IMR-90 (cell line): Measurements from ENCODE around the gene FAM163A. TPM values are rescaled to one million over a fixed set of nuclear protein-coding genes. Genes with fewer than 3 reads are reported as not detected.
A peak's percentile ranks its signal among the peaks of the same experiment; 100 is the strongest.

ENCODE experiments used
- ATAC-seq: fragments of 200-7000 bp; cut with Tn5 transposase; 2 replicates; pipeline ENCODE4 v1.9.1; 2020; ENCODE audit warnings: low read depth, mild to moderate bottlenecking, moderate library complexity
- BruUV-seq: library from RNA; stranded (reverse); fragments of 400-500 nt; replicated peaks from 2 replicates; lab custom pipeline; 2021; lab: Mats Ljungman, UMichigan
- CTCF ChIA-PET: fragments of 300-600 bp; formaldehyde crosslinking; extraction: SDS; loops from one replicate; lab custom pipeline; 2021; ENCODE audit warnings: antibody characterized with exemption; lab: Yijun Ruan, JAX
- POLR2A ChIA-PET: fragments of 300-600 bp; sonication (Branson Sonifier 250); formaldehyde crosslinking; loops from one replicate; lab custom pipeline; 2022; ENCODE audit warnings: antibody characterized with exemption; ENCODE audit not compliant: unreplicated experiment; lab: Charles Lee
- DNase-seq: peaks from one replicate; pipeline ENCODE4 v3.0.0; 2013
- H2AFZ ChIP-seq: replicated peaks from 2 replicates; pipeline ENCODE3; 2013; ENCODE audit warnings: low read length, mild to moderate bottlenecking; ENCODE audit not compliant: poor library complexity
- H2AK5ac ChIP-seq: 2 replicates; pipeline ENCODE4 v1.6.1; 2013; ENCODE audit warnings: low read depth, low read length, inconsistent platforms
- H2AK9ac ChIP-seq: replicated peaks from 2 replicates; pipeline ENCODE3; 2013; ENCODE audit warnings: mild to moderate bottlenecking, low read depth, low read length, moderate library complexity; ENCODE audit not compliant: poor library complexity
- H2BK120ac ChIP-seq: 2 replicates; pipeline ENCODE4 v1.6.1; 2013; ENCODE audit warnings: low read depth, low read length, inconsistent platforms
- H2BK15ac ChIP-seq: 3 replicates; pipeline ENCODE4 v1.6.1; 2013; ENCODE audit warnings: low read depth, low read length, inconsistent platforms
- H2BK20ac ChIP-seq: 2 replicates; pipeline ENCODE4 v1.6.1; 2013; ENCODE audit warnings: low read depth, mild to moderate bottlenecking, inconsistent platforms, low read length, moderate library complexity
- H2BK5ac ChIP-seq: 2 replicates; pipeline ENCODE4 v1.6.1; 2013; ENCODE audit warnings: mild to moderate bottlenecking, low read depth, low read length, inconsistent platforms; ENCODE audit not compliant: poor library complexity, severe bottlenecking
- H3K14ac ChIP-seq: replicated peaks from 2 replicates; pipeline ENCODE4 v1.6.1; 2013; ENCODE audit warnings: low read depth, low read length, inconsistent platforms
- H3K18ac ChIP-seq: 2 replicates; pipeline ENCODE4 v1.6.1; 2013; ENCODE audit warnings: low read depth, low read length, control low read depth
- H3K23ac ChIP-seq: 2 replicates; pipeline ENCODE4 v1.6.1; 2013; ENCODE audit warnings: low read depth, low read length, inconsistent platforms
- H3K27ac ChIP-seq: 2 replicates; pipeline ENCODE4 v1.5.1; 2013; ENCODE audit warnings: mild to moderate bottlenecking, control low read depth, low read length; ENCODE audit not compliant: insufficient read depth
- H3K27me3 ChIP-seq: 2 replicates; pipeline ENCODE4 v1.6.1; 2013; ENCODE audit warnings: low read length; ENCODE audit not compliant: control insufficient read depth, insufficient read depth
- H3K36me3 ChIP-seq: 2 replicates; pipeline ENCODE4 v1.6.1; 2013; ENCODE audit warnings: low read length, mixed read lengths; ENCODE audit not compliant: control insufficient read depth, insufficient read depth
- H3K4ac ChIP-seq: 2 replicates; pipeline ENCODE4 v1.6.1; 2013; ENCODE audit warnings: low read depth, low read length, inconsistent platforms
- H3K4me1 ChIP-seq: 2 replicates; pipeline ENCODE4 v1.6.1; 2013; ENCODE audit warnings: low read length, mixed read lengths; ENCODE audit not compliant: control insufficient read depth, insufficient read depth
- H3K4me2 ChIP-seq: 2 replicates; pipeline ENCODE4 v1.6.1; 2013; ENCODE audit warnings: low read depth, mild to moderate bottlenecking, control low read depth, low read length, moderate library complexity
- H3K4me3 ChIP-seq: 2 replicates; pipeline ENCODE4 v1.5.1; 2013; ENCODE audit warnings: low read depth, mild to moderate bottlenecking, control low read depth, low read length, moderate library complexity; ENCODE audit not compliant: insufficient read depth
- H3K56ac ChIP-seq: 2 replicates; pipeline ENCODE4 v1.6.1; 2013; ENCODE audit warnings: low read length, inconsistent platforms; ENCODE audit not compliant: insufficient read depth; ENCODE audit errors: extremely low read depth
- H3K79me1 ChIP-seq, 2 experiments: 2 replicates each; pipeline ENCODE4 v1.6.1; 2013; ENCODE audit warnings: low read length in 2 of 2, inconsistent platforms in 1 of 2, low read depth in 1 of 2
- H3K9ac ChIP-seq: 2 replicates; pipeline ENCODE4 v1.6.1; 2013; ENCODE audit warnings: low read depth, low read length, control low read depth
- H3K9me1 ChIP-seq: 2 replicates; pipeline ENCODE4 v1.6.1; 2013; ENCODE audit warnings: low read length, inconsistent platforms; ENCODE audit not compliant: insufficient read depth
- H3K9me3 ChIP-seq: 2 replicates; pipeline ENCODE4 v1.6.1; 2013; ENCODE audit warnings: low read length; ENCODE audit not compliant: control insufficient read depth, insufficient read depth
- H4K20me1 ChIP-seq: 2 replicates; pipeline ENCODE4 v1.6.1; 2013; ENCODE audit warnings: low read length, inconsistent platforms; ENCODE audit not compliant: insufficient read depth
- H4K5ac ChIP-seq: 2 replicates; pipeline ENCODE4 v1.6.1; 2013; ENCODE audit warnings: mild to moderate bottlenecking, low read depth, low read length, control low read depth
- H4K8ac ChIP-seq, 2 experiments: 2 replicates each; pipeline ENCODE4 v1.6.1; 2013; ENCODE audit warnings: low read depth in 2 of 2, low read length in 2 of 2, control low read depth in 1 of 2, inconsistent platforms in 1 of 2
- H4K91ac ChIP-seq: 2 replicates; pipeline ENCODE4 v1.6.1; 2013; ENCODE audit warnings: low read depth, low read length, inconsistent platforms; ENCODE audit not compliant: insufficient read depth
- BHLHE40 ChIP-seq: fragments of 150-350 bp; IDR thresholded peaks from 2 replicates; pipeline ENCODE4 v1.6.1; 2016; ENCODE audit warnings: mild to moderate bottlenecking, low read depth, low read length
- CEBPB ChIP-seq: IDR thresholded peaks from 2 replicates; pipeline ENCODE4 v1.6.1; 2012; ENCODE audit warnings: low read depth, low read length, improper control_type of control experiment
- CHD1 ChIP-seq: IDR thresholded peaks from 2 replicates; pipeline ENCODE4 v1.6.1; 2012; ENCODE audit warnings: low read depth, low read length, improper control_type of control experiment
- CTCF ChIP-seq: conservative IDR thresholded peaks from 2 replicates; pipeline ENCODE4 v1.5.1; 2012; ENCODE audit warnings: mild to moderate bottlenecking, low read depth, low read length, improper control_type of control experiment
- FOS ChIP-seq: fragments of 150-350 bp; IDR thresholded peaks from 2 replicates; pipeline ENCODE4 v1.6.1; 2016; ENCODE audit warnings: low read depth, low read length
- MAFK ChIP-seq: IDR thresholded peaks from 2 replicates; pipeline ENCODE4 v1.6.1; 2012; ENCODE audit warnings: low read depth, low read length, improper control_type of control experiment
- NFE2L2 ChIP-seq: fragments of 150-350 bp; IDR thresholded peaks from 2 replicates; pipeline ENCODE4 v1.6.1; 2016; ENCODE audit warnings: low read depth, mild to moderate bottlenecking, low read length
- POLR2A ChIP-seq: IDR thresholded peaks from 2 replicates; pipeline ENCODE4 v1.6.1; 2012; ENCODE audit warnings: mild to moderate bottlenecking, low read depth, low read length
- RCOR1 ChIP-seq: IDR thresholded peaks from 2 replicates; pipeline ENCODE4 v1.6.1; 2012; ENCODE audit warnings: mild to moderate bottlenecking, low read length, improper control_type of control experiment; ENCODE audit not compliant: insufficient replicate concordance
- SMC3 ChIP-seq: fragments of 150-350 bp; IDR thresholded peaks from 2 replicates; pipeline ENCODE4 v1.6.1; 2016; ENCODE audit warnings: low read depth, mild to moderate bottlenecking, antibody characterized with exemption, low read length, moderate library complexity
- USF2 ChIP-seq: fragments of 150-350 bp; IDR thresholded peaks from 2 replicates; pipeline ENCODE4 v1.6.1; 2017; ENCODE audit warnings: mild to moderate bottlenecking, antibody characterized with exemption, low read length, low read depth
- WGBS, 2 experiments: methylation state at CpG; one replicate each; pipeline versions ENCODE4 v1.1.5 to v1.1.7; 2013; ENCODE audit warnings: missing lambda C conversion rate in 2 of 2; ENCODE audit not compliant: insufficient read length in 1 of 2; ENCODE audit errors: extremely low coverage in 2 of 2; 5-methylcytosine and 5-hydroxymethylcytosine counted together
- dilution Hi-C: fragments of 300-500 bp; cut with HindIII; formaldehyde crosslinking; loops from one replicate; pipeline ENCODE4 v1.14.3; 2018; ENCODE audit warnings: low sequenced_read_pairs; ENCODE audit not compliant: unreplicated experiment
- in situ Hi-C: fragments of 300-500 bp; cut with MboI; formaldehyde crosslinking; loops from 3 replicates; pipeline ENCODE4 v1.14.3; 2019; ENCODE audit warnings: low sequenced_read_pairs, inconsistent platforms, mixed read lengths
- intact Hi-C: fragments of 100-400 bp; cut with micrococcal nuclease; formaldehyde crosslinking; loops from 2 replicates; pipeline ENCODE4 v1.10.0; 2022
- polyA plus RNA-seq, 3 experiments: library from polyadenylated mRNA; depleted of rRNA; stranded (reverse); fragments of >200 nt; gene quantifications; 2 replicates each; pipeline ENCODE4 v1.2.3, GENCODE V29; 2012; ENCODE audit warnings: low replicate concordance in 1 of 3
- total RNA-seq: library from RNA; depleted of rRNA; stranded (reverse); fragments of >200 nt; gene quantifications from 2 replicates; pipeline ENCODE4 v1.2.3, GENCODE V29; 2012

FAM163A gene
- total and polyA plus RNA-seq, 2 of the 4 experiments (the other 2 are of a cell fraction) = not detected

- TF ChIP-seq FOS (no peak), NFE2L2 (no peak), CHD1 (no peak), USF2 (no peak), POLR2A (no peak), CTCF (no peak), SMC3 (no peak), BHLHE40 (no peak), RCOR1 (no peak), MAFK (no peak), CEBPB (no peak)
- intact Hi-C loops = loop anchor here (5.0 kb wide), 1 partner anchor 53 kb away; no protein-coding TSS in a partner anchor
- 80% methylated on average over 1 of the region's 19 CpGs; no CpG with 5 or more reads in 1 of the 2 experiments for WGBS, 2 experiments
- no peak overlapping the region for H2AK5ac ChIP-seq
- no peaks in the 10 kb centered on the region for H3K9me3 ChIP-seq
- in situ Hi-C loops = loop anchor here (25.0 kb wide), 1 partner anchor 568 kb away; the partner anchor contains the start of gene ABL2
- H2BK20ac ChIP-seq = no peak overlapping the region
- peaks cover 40% of the 10 kb centered on the region for H3K27me3 ChIP-seq
- H3K4ac ChIP-seq = no peak overlapping the region
- no peak overlapping the region for H3K4me2 ChIP-seq
- no peaks in the 10 kb centered on the region for H3K36me3 ChIP-seq
- H3K56ac ChIP-seq = no peak overlapping the region
- POLR2A ChIA-PET = no interaction called here
- no peak overlapping the region for H3K9ac ChIP-seq
- no peak overlapping the region for H2BK120ac ChIP-seq
- no peaks in the 10 kb centered on the region for H3K9me1 ChIP-seq
- peak overlapping the region; percentile 2; the same call in 1 of the 3 replicates for H2BK15ac ChIP-seq
- no peaks in the 10 kb centered on the region for H4K20me1 ChIP-seq
- dilution Hi-C loops = no loop called here
- H2BK5ac ChIP-seq = no peak overlapping the region
- no peak overlapping the region for H3K4me3 ChIP-seq
- no peaks in the 10 kb centered on the region for H3K79me1 ChIP-seq
- DNase-seq (no peak), ATAC-seq (no peak)
- H3K18ac ChIP-seq = no peak overlapping the region
- H3K23ac ChIP-seq = no peak overlapping the region
- BruUV-seq = no TSS peak
- no peak overlapping the region for H2AFZ ChIP-seq
- no peak overlapping the region for H3K27ac ChIP-seq
- no peak overlapping the region for H2AK9ac ChIP-seq
- CTCF ChIA-PET = interaction anchor here (1.3 kb wide), 2 partner anchors 9 to 99 kb away, joined by 5 to 8 read pairs; no protein-coding TSS in a partner anchor
- no peak overlapping the region for H4K91ac ChIP-seq
- H4K5ac ChIP-seq = no peak overlapping the region
- H3K14ac ChIP-seq = no peak overlapping the region
- no peak overlapping the region for H4K8ac ChIP-seq
- peaks cover 9% of the 10 kb centered on the region for H3K4me1 ChIP-seq
Observed at GRCh38 chr1:179805291-179806195, 62.5 kb downstream of the FAM163A start.
